Effector memory CD4-positive, alpha-beta T cell (primary cell): Measurements from ENCODE around the gene ZCCHC8.
"Not testable (repeated sequence)": the region's sequence is repeated elsewhere in the genome, so short reads cannot be mapped to it uniquely, and the experiment has no call there.

ENCODE experiments used
- DNase-seq, 3 donors: peaks; one replicate each; pipeline ENCODE4 v3.0.0-alpha.2; 2020
- H3K27ac ChIP-seq: 2 replicates; pipeline ENCODE4 v1.7.0; 2013; ENCODE audit warnings: mild to moderate bottlenecking, low read length, moderate library complexity; ENCODE audit not compliant: insufficient read depth, poor library complexity, severe bottlenecking
- H3K27me3 ChIP-seq: replicated peaks from 2 replicates; pipeline ENCODE4 v1.7.0; 2013; ENCODE audit warnings: mild to moderate bottlenecking, low read length; ENCODE audit not compliant: insufficient read depth, control insufficient read depth, poor library complexity, severe bottlenecking
- H3K36me3 ChIP-seq: 2 replicates; pipeline ENCODE4 v1.7.0; 2013; ENCODE audit warnings: mild to moderate bottlenecking, low read length, moderate library complexity; ENCODE audit not compliant: control insufficient read depth, insufficient read depth
- H3K4me1 ChIP-seq: 2 replicates; pipeline ENCODE4 v1.7.0; 2013; ENCODE audit warnings: low read length, mild to moderate bottlenecking; ENCODE audit not compliant: control insufficient read depth, insufficient read depth, poor library complexity, severe bottlenecking
- H3K4me3 ChIP-seq: 2 replicates; pipeline ENCODE4 v1.7.0; 2013; ENCODE audit warnings: low read length, low read depth, mild to moderate bottlenecking; ENCODE audit not compliant: insufficient read depth, poor library complexity, severe bottlenecking
- H3K9me3 ChIP-seq: 2 replicates; pipeline ENCODE4 v1.7.0; 2013; ENCODE audit warnings: mild to moderate bottlenecking, low read length, moderate library complexity; ENCODE audit not compliant: control insufficient read depth

ZCCHC8 gene

GRCh38 chr12:122480753-122481152 lies 20.0 kb downstream of the ZCCHC8 start:
- DNase-seq: no peak
- Histone ChIP-seq H3K4me1 (no peaks in the 10 kb centered on the region), H3K36me3 (peaks cover 79% of the 10 kb centered on the region), H3K27me3 (no peaks in the 10 kb centered on the region), H3K9me3 (no peaks in the 10 kb centered on the region), H3K27ac (no peak overlapping the region), H3K4me3 (no peak overlapping the region)

GRCh38 chr12:122474324-122474716 lies 26.4 kb downstream of the ZCCHC8 start:
- H3K9me3 ChIP-seq: no peaks in the 10 kb centered on the region
- DNase-seq: no peak
- peaks cover 50% of the 10 kb centered on the region for H3K36me3 ChIP-seq
- no peaks in the 10 kb centered on the region for H3K4me1 ChIP-seq
- no peaks in the 10 kb centered on the region for H3K27me3 ChIP-seq
- H3K27ac ChIP-seq: no peak overlapping the region
- no peak overlapping the region for H3K4me3 ChIP-seq

- Histone ChIP-seq H3K9me3 (no peaks in the 10 kb centered on the region), H3K27ac (no peak overlapping the region), H3K36me3 (peaks cover 45% of the 10 kb centered on the region), H3K27me3 (no peaks in the 10 kb centered on the region), H3K4me1 (no peaks in the 10 kb centered on the region), H3K4me3 (no peak overlapping the region)
- no peak for DNase-seq
Measured at GRCh38 chr12:122473543-122474323, 27.0 kb downstream of the ZCCHC8 start.

- no peaks in the 10 kb centered on the region for H3K9me3 ChIP-seq
- no peak overlapping the region for H3K27ac ChIP-seq
- no peaks in the 10 kb centered on the region for H3K4me1 ChIP-seq
- H3K4me3 ChIP-seq: no peak overlapping the region
- DNase-seq: no peak
- H3K36me3 ChIP-seq: peaks cover 30% of the 10 kb centered on the region
- H3K27me3 ChIP-seq: no peaks in the 10 kb centered on the region
Measured at GRCh38 chr12:122471324-122472226, 29.2 kb downstream of the ZCCHC8 start.

- H3K4me3 ChIP-seq, DNase-seq, H3K9me3 ChIP-seq, H3K27me3 ChIP-seq, H3K27ac ChIP-seq, H3K4me1 ChIP-seq: not testable (repeated sequence)
- H3K36me3 ChIP-seq: peaks cover 20% of the 10 kb centered on the region
Measured at GRCh38 chr12:122470576-122470975, 30.2 kb downstream of the ZCCHC8 start.

GRCh38 chr12:122469856-122470255 lies 30.9 kb downstream of the ZCCHC8 start:
- H3K9me3 ChIP-seq, H3K4me1 ChIP-seq, DNase-seq, H3K27ac ChIP-seq, H3K4me3 ChIP-seq, H3K27me3 ChIP-seq: not testable (repeated sequence)
- peaks cover 17% of the 10 kb centered on the region for H3K36me3 ChIP-seq

GRCh38 chr12:122467983-122468382 lies 32.7 kb downstream of the ZCCHC8 start:
- no peaks in the 10 kb centered on the region for H3K4me1 ChIP-seq
- no peak overlapping the region for H3K27ac ChIP-seq

GRCh38 chr12:122464317-122465042 lies 36.3 kb downstream of the ZCCHC8 start:
- not testable (repeated sequence) for H3K4me1 ChIP-seq, H3K9me3 ChIP-seq, H3K36me3 ChIP-seq, H3K4me3 ChIP-seq, H3K27me3 ChIP-seq, H3K27ac ChIP-seq, DNase-seq

More at GRCh38 chr12:122467983-122468382, 32.7 kb downstream of the ZCCHC8 start:
- Histone ChIP-seq H3K27me3 (no peaks in the 10 kb centered on the region), H3K36me3 (peaks cover 5% of the 10 kb centered on the region), H3K4me3 (no peak overlapping the region), H3K9me3 (no peaks in the 10 kb centered on the region)
- no peak for DNase-seq

- no peaks in the 10 kb centered on the region for H3K27me3 ChIP-seq
- H3K4me1 ChIP-seq: peaks cover 5% of the 10 kb centered on the region
- H3K27ac ChIP-seq: no peak overlapping the region
- no peaks in the 10 kb centered on the region for H3K9me3 ChIP-seq
- DNase-seq: no peak
- H3K36me3 ChIP-seq: no peaks in the 10 kb centered on the region
- H3K4me3 ChIP-seq: no peak overlapping the region
Measured at GRCh38 chr12:122460641-122461040, 40.1 kb downstream of the ZCCHC8 start.
